Sigmoid colon (tissue), 3 donors: Measurements from ENCODE around the gene PACS2.

Source experiments
- POLR2A ChIP-seq, 2 donors: fragments of 450-650 bp; IDR thresholded peaks; one replicate each; pipeline ENCODE4 v1.6.1; 2016; ENCODE audit warnings: antibody characterized with exemption in 2 of 2, mild to moderate bottlenecking in 2 of 2, moderate library complexity in 2 of 2
- TF ChIP-seq, protein P1 (sequence below), 4 experiments: fragments of 450-650 bp in 3 of 4; fragments of 200-600 bp in 1 of 4; IDR thresholded peaks; one replicate each; pipeline ENCODE4 v1.5.1; 2016 to 2019; ENCODE audit warnings: antibody characterized with exemption in 4 of 4, mild to moderate bottlenecking in 3 of 4, moderate library complexity in 2 of 4

DNA sequence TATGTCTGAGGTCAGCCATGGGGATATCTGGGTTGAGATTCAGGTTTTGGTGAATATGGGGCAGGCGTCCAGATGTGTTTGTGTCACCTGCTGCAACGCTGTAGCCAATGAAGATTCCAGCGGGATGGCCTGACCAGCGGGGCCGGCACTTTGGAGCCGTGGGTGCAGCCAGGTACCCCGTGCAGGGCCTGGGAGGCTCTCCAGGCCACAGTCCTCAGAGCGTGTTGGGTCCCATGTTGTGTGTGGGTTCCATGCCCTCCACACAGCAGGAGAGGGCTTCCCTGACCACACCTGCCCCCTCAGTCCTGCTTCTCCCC lies 80.9 kb downstream of the PACS2 start:
- TF ChIP-seq POLR2A (IDR thresholded peaks at IDR 0.05), result no peak
- TF ChIP-seq, protein P1, sequence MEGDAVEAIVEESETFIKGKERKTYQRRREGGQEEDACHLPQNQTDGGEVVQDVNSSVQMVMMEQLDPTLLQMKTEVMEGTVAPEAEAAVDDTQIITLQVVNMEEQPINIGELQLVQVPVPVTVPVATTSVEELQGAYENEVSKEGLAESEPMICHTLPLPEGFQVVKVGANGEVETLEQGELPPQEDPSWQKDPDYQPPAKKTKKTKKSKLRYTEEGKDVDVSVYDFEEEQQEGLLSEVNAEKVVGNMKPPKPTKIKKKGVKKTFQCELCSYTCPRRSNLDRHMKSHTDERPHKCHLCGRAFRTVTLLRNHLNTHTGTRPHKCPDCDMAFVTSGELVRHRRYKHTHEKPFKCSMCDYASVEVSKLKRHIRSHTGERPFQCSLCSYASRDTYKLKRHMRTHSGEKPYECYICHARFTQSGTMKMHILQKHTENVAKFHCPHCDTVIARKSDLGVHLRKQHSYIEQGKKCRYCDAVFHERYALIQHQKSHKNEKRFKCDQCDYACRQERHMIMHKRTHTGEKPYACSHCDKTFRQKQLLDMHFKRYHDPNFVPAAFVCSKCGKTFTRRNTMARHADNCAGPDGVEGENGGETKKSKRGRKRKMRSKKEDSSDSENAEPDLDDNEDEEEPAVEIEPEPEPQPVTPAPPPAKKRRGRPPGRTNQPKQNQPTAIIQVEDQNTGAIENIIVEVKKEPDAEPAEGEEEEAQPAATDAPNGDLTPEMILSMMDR (IDR thresholded peaks at IDR 0.05), result no peak
